Natural killer cell (primary cell): Measurements from ENCODE around the gene PPFIA2. TPM values are rescaled to one million over a fixed set of nuclear protein-coding genes. Genes with fewer than 3 reads are reported as not detected.

ENCODE experiments used
- ATAC-seq, 3 donors: fragments of 150-1000 bp in 2 of 3; fragments of 200-7000 bp in 1 of 3; cut with Tn5 transposase; 1 replicate in 1 of 3; 2 replicates in 2 of 3; pipeline ENCODE4 v1.10.0; 2021; ENCODE audit warnings: mild to moderate bottlenecking in 2 of 3, moderate library complexity in 2 of 3
- DNase-seq, 2 donors: peaks; one replicate each; pipeline versions ENCODE4 v3.0.0 to v3.0.0-alpha.2; 2013 to 2021; ENCODE audit warnings: mixed read lengths in 1 of 2
- H3K27ac ChIP-seq: one replicate; pipeline ENCODE4 v1.5.1; 2013; ENCODE audit warnings: mild to moderate bottlenecking, low read length
- H3K27me3 ChIP-seq: one replicate; pipeline ENCODE4 v1.6.1; 2013; ENCODE audit warnings: low read length; ENCODE audit not compliant: control insufficient read depth, insufficient read depth
- H3K36me3 ChIP-seq: one replicate; pipeline ENCODE4 v1.6.1; 2013; ENCODE audit warnings: low read length; ENCODE audit not compliant: control insufficient read depth, insufficient read depth
- H3K4me1 ChIP-seq: one replicate; pipeline ENCODE4 v1.6.1; 2013; ENCODE audit warnings: low read length; ENCODE audit not compliant: control insufficient read depth, insufficient read depth
- H3K4me3 ChIP-seq: one replicate; pipeline ENCODE4 v1.5.1; 2013; ENCODE audit warnings: low read length
- H3K9me3 ChIP-seq: one replicate; pipeline ENCODE4 v1.6.1; 2013; ENCODE audit warnings: low read length; ENCODE audit not compliant: control insufficient read depth, insufficient read depth
- H3K27ac Mint-ChIP-seq, 2 donors: one replicate each; pipeline ENCODE4 v1.8.0; 2022; ENCODE audit warnings: mild to moderate bottlenecking in 2 of 2, mixed read lengths in 2 of 2, moderate library complexity in 1 of 2
- H3K27me3 Mint-ChIP-seq, 2 donors: one replicate each; pipeline ENCODE4 v1.8.0; 2022; ENCODE audit warnings: low read depth in 2 of 2, mixed read lengths in 2 of 2
- H3K36me3 Mint-ChIP-seq: one replicate; pipeline ENCODE4 v1.8.0; 2022; ENCODE audit warnings: mixed read lengths
- H3K4me1 Mint-ChIP-seq, 2 donors: one replicate each; pipeline ENCODE4 v1.8.0; 2022; ENCODE audit warnings: mixed read lengths in 2 of 2
- H3K4me3 Mint-ChIP-seq: one replicate; pipeline ENCODE4 v1.8.0; 2022; ENCODE audit warnings: mild to moderate bottlenecking, moderate library complexity, mixed read lengths
- H3K9me3 Mint-ChIP-seq, 2 donors: one replicate each; pipeline ENCODE4 v1.8.0; 2022; ENCODE audit warnings: mixed read lengths in 2 of 2
- WGBS: methylation state at CpG from one replicate; pipeline ENCODE4 v1.1.7; 2013; ENCODE audit warnings: missing lambda C conversion rate; ENCODE audit not compliant: insufficient coverage; 5-methylcytosine and 5-hydroxymethylcytosine counted together
- intact Hi-C: fragments of 100-400 bp; cut with micrococcal nuclease; formaldehyde crosslinking; loops from one replicate; pipeline ENCODE4 v1.14.2; 2022
- total RNA-seq, 4 donors: library from RNA; stranded (reverse); fragments of 120-200 nt in 1 of 4; gene quantifications; one replicate each; pipeline versions ENCODE4 v1.2.3 to v1.2.4, GENCODE V29; 2013 to 2022
- TF ChIP-seq, protein P1 (sequence below): fragments of 200-600 bp; IDR thresholded peaks from one replicate; pipeline ENCODE4 v1.8.0; 2022; ENCODE audit warnings: antibody characterized with exemption

The PPFIA2 gene
- total RNA-seq, 3 donors from 2014 or later (not counting 1 experiment from before 2014, with no cell fraction given), result not detected

DNA sequence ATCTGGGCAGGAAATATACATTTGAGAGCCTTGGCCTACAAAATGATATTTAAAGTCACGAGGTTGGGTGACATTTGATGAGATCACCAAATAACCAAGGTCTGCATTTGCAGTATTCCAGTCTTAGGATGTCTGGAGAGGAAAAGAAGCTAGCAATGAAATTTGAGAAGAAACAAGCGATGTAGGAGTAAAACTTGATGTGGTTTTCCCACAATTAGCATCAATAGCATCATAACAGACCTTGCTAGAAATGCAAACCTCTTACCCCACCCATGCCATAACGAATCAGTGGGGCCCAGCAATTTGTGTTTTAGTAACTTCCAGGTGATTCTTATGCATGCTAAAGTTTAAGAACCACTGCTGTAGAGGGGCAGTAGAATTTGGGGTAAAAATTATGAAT lies 219.9 kb downstream of the PPFIA2 start:
- H3K9me3 Mint-ChIP-seq, result peaks cover 14 to 18% of the 10 kb centered on the region in 2 donors
- intact Hi-C loops, result no loop called here
- Histone ChIP-seq H3K4me3 (no peak overlapping the region), H3K4me1 (no peaks in the 10 kb centered on the region), H3K9me3 (no peaks in the 10 kb centered on the region), H3K36me3 (no peaks in the 10 kb centered on the region), H3K27me3 (no peaks in the 10 kb centered on the region), H3K27ac (no peak overlapping the region)
- no peak overlapping the region for H3K4me3 Mint-ChIP-seq
- H3K36me3 Mint-ChIP-seq, result no peaks in the 10 kb centered on the region
- no peak overlapping the region for H3K27ac Mint-ChIP-seq
- TF ChIP-seq, protein P1, sequence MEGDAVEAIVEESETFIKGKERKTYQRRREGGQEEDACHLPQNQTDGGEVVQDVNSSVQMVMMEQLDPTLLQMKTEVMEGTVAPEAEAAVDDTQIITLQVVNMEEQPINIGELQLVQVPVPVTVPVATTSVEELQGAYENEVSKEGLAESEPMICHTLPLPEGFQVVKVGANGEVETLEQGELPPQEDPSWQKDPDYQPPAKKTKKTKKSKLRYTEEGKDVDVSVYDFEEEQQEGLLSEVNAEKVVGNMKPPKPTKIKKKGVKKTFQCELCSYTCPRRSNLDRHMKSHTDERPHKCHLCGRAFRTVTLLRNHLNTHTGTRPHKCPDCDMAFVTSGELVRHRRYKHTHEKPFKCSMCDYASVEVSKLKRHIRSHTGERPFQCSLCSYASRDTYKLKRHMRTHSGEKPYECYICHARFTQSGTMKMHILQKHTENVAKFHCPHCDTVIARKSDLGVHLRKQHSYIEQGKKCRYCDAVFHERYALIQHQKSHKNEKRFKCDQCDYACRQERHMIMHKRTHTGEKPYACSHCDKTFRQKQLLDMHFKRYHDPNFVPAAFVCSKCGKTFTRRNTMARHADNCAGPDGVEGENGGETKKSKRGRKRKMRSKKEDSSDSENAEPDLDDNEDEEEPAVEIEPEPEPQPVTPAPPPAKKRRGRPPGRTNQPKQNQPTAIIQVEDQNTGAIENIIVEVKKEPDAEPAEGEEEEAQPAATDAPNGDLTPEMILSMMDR, result no peak
- ATAC-seq (no peak), DNase-seq (no peak)
- no peaks in the 10 kb centered on the region for H3K27me3 Mint-ChIP-seq
- H3K4me1 Mint-ChIP-seq, result no peaks in the 10 kb centered on the region
- WGBS, result 63% methylated on average over 1 of the region's 3 CpGs

DNA sequence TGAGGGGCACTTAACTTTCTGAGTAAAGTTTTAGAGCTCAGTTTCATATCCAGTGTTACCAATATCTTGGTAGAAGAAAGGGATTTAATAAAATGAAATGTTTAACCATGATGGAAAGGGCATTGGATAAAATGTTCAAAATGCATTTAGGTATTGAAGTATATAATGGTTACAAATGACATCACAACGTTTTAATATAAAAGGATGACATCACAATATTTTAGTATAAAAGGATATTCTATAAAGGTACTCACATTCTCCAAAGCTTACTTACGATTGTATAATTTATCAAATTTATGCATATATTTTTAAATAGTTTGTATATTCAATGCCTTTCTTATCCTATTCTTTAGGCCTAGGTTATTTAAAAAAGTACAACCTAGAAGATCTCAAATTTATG lies 226.1 kb downstream of the PPFIA2 start:
- no peaks in the 10 kb centered on the region for H3K36me3 Mint-ChIP-seq
- DNase-seq, result no peak
- WGBS, result no CpG with 5 or more reads among the region's 2 CpGs

GRCh38 chr12:81530352-81530751 lies 228.8 kb downstream of the PPFIA2 start:
- Mint-ChIP-seq H3K27me3 (no peaks in the 10 kb centered on the region), H3K27ac (no peak overlapping the region), H3K9me3 (peaks cover 12 to 13% of the 10 kb centered on the region in 2 donors), H3K4me3 (no peak overlapping the region), H3K36me3 (no peaks in the 10 kb centered on the region), H3K4me1 (no peaks in the 10 kb centered on the region)
- H3K4me1 ChIP-seq, result no peaks in the 10 kb centered on the region
- intact Hi-C loops, result no loop called here
- no peak for ATAC-seq
- no peaks in the 10 kb centered on the region for H3K9me3 ChIP-seq
- no peak for DNase-seq
- no peak overlapping the region for H3K4me3 ChIP-seq
- no peaks in the 10 kb centered on the region for H3K27me3 ChIP-seq
- TF ChIP-seq, protein P1, result no peak
- H3K36me3 ChIP-seq, result no peaks in the 10 kb centered on the region
- WGBS, result 56% methylated on average over 2 of the region's 2 CpGs
- no peak overlapping the region for H3K27ac ChIP-seq

More for the DNA sequence above, 226.1 kb downstream of the PPFIA2 start:
- no peak overlapping the region for H3K27ac ChIP-seq
- intact Hi-C loops, result no loop called here
- TF ChIP-seq, protein P1, result no peak
- no peak overlapping the region for H3K4me3 ChIP-seq
- no peaks in the 10 kb centered on the region for H3K36me3 ChIP-seq
- Mint-ChIP-seq H3K27ac (no peak overlapping the region), H3K9me3 (peaks cover 12 to 14% of the 10 kb centered on the region in 2 donors), H3K27me3 (no peaks in the 10 kb centered on the region), H3K4me3 (no peak overlapping the region), H3K4me1 (no peaks in the 10 kb centered on the region)
- no peaks in the 10 kb centered on the region for H3K27me3 ChIP-seq
- no peak for ATAC-seq
- no peaks in the 10 kb centered on the region for H3K4me1 ChIP-seq
- H3K9me3 ChIP-seq, result no peaks in the 10 kb centered on the region
